Fibroblast of pulmonary artery (primary cell): ENCODE results near the gene TUT1.
"Not testable (repeated sequence)": the region's sequence is repeated elsewhere in the genome, so short reads cannot be mapped to it uniquely, and the experiment has no call there.

Experiments
- DNase-seq: peaks from one replicate; pipeline ENCODE4 v3.0.0-alpha.2; 2010; ENCODE audit warnings: low read depth
- H3K4me3 ChIP-seq: replicated peaks from 2 replicates; pipeline ENCODE4 v1.5.1; 2011; ENCODE audit warnings: low read depth, mild to moderate bottlenecking, control low read depth, low read length, moderate library complexity
- CTCF ChIP-seq: IDR thresholded peaks from 2 replicates; pipeline ENCODE4 v1.5.1; 2011; ENCODE audit warnings: mild to moderate bottlenecking, control low read depth, low read length, inconsistent platforms; ENCODE audit errors: missing control alignments

TUT1 gene

GRCh38 chr11:62575837-62576236 is 15.5 kb downstream of the TUT1 start:
- TF ChIP-seq CTCF = no peak
- DNase-seq = no peak
- no peak overlapping the region for H3K4me3 ChIP-seq

- DNase-seq = no peak
- H3K4me3 ChIP-seq = peak overlapping the region; percentile 65
- no peak for TF ChIP-seq CTCF
These were observed 16.2 kb downstream of the TUT1 start for GRCh38 chr11:62575156-62575555.

- peak overlapping the region; percentile 65 for H3K4me3 ChIP-seq
- peak; percentile 25 for DNase-seq
- TF ChIP-seq CTCF = no peak
These were observed 16.8 kb downstream of the TUT1 start for GRCh38 chr11:62574363-62575071.

GRCh38 chr11:62573592-62574362 is 17.5 kb downstream of the TUT1 start, which contains the start of gene EEF1G:
TSS of gene EEF1G (minus strand) at chr11:62573891. CDS start at chr11:62573842, 49 bp downstream.
- TF ChIP-seq CTCF = no peak
- DNase-seq = peak; percentile 100
- H3K4me3 ChIP-seq = peak within 1 kb of the TSS; percentile 99

- H3K4me3 ChIP-seq = peak overlapping the region; percentile 99
- no peak for TF ChIP-seq CTCF
- peak; percentile 23 for DNase-seq
These were observed 18.2 kb downstream of the TUT1 start for GRCh38 chr11:62573006-62573591.

GRCh38 chr11:62572431-62572830 is 18.9 kb downstream of the TUT1 start:
- H3K4me3 ChIP-seq = peak overlapping the region; percentile 99
- TF ChIP-seq CTCF = no peak

GRCh38 chr11:62571493-62571892 is 19.8 kb downstream of the TUT1 start:
- DNase-seq, H3K4me3 ChIP-seq: not testable (repeated sequence)

More at GRCh38 chr11:62572431-62572830, 18.9 kb downstream of the TUT1 start:
- DNase-seq = no peak

GRCh38 chr11:62570903-62571302 is 20.4 kb downstream of the TUT1 start:
- DNase-seq, H3K4me3 ChIP-seq: not testable (repeated sequence)
